Activated T-helper 2 cell treated with anti-CD3 and anti-CD28 coated beads, Interferon-gamma antibody, Interleukin-2, Interleukin-4, amounts not matched to agents 10 μg/mL and 5 μg/mL and 100 μg/mL, durations not matched to agents 14 hours and 24 hours and 36 hours (primary cell): ENCODE measurements around the gene SRGAP3. TPM values are rescaled to one million over a fixed set of nuclear protein-coding genes. Genes with fewer than 3 reads are reported as not detected.

ENCODE experiments used
- DNase-seq: peaks from one replicate; pipeline ENCODE4 v3.0.0; 2021; ENCODE audit warnings: low spot score
- H3K27ac Mint-ChIP-seq: one replicate; pipeline ENCODE4 v1.8.0; 2021; ENCODE audit warnings: mixed read lengths
- H3K27me3 Mint-ChIP-seq: one replicate; pipeline ENCODE4 v1.8.0; 2021; ENCODE audit warnings: low read depth, mixed read lengths
- H3K36me3 Mint-ChIP-seq: one replicate; pipeline ENCODE4 v1.8.0; 2021; ENCODE audit warnings: low read depth, mixed read lengths
- H3K4me1 Mint-ChIP-seq: one replicate; pipeline ENCODE4 v1.8.0; 2021; ENCODE audit warnings: low read depth, mixed read lengths
- H3K4me3 Mint-ChIP-seq: one replicate; pipeline ENCODE4 v1.8.0; 2021; ENCODE audit warnings: low read depth, mild to moderate bottlenecking, moderate library complexity, mixed read lengths
- H3K9me3 Mint-ChIP-seq: one replicate; pipeline ENCODE4 v1.8.0; 2021; ENCODE audit warnings: mixed read lengths
- intact Hi-C: fragments of 100-400 bp; cut with micrococcal nuclease; formaldehyde crosslinking; loops from one replicate; pipeline ENCODE4 v1.15.1; 2023
- total RNA-seq: library from RNA; stranded (reverse); gene quantifications from 2 replicates; pipeline ENCODE4 v1.2.3, GENCODE V29; 2022

The SRGAP3 gene
- total RNA-seq, 1 donor from 2014 or later, result 0.71 TPM

DNA sequence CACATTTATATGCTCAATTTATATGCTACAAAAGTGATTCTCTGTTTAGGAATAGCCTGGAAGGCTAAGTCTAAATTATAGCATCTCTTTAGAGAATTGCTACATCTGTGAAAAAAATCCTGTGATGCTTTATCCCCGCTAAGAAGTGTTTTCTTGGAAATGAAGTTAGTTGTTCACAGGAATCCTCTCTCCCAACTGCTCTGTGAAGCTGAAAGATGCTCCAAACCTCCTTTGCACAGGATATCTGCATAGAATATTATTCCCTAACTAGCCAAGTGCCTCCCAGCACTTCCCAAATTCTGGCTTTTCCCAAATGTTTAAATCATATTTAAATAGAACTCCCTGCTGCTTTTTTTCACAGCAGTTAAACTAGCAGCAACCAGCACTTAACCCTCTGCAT is 132.2 kb downstream of the SRGAP3 start:
- intact Hi-C loops, result no loop called here
- Mint-ChIP-seq H3K27me3 (peaks cover 21% of the 10 kb centered on the region), H3K27ac (no peak overlapping the region), H3K9me3 (no peaks in the 10 kb centered on the region), H3K36me3 (no peaks in the 10 kb centered on the region), H3K4me1 (peaks cover 3% of the 10 kb centered on the region), H3K4me3 (no peak overlapping the region)
- no peak for DNase-seq

DNA sequence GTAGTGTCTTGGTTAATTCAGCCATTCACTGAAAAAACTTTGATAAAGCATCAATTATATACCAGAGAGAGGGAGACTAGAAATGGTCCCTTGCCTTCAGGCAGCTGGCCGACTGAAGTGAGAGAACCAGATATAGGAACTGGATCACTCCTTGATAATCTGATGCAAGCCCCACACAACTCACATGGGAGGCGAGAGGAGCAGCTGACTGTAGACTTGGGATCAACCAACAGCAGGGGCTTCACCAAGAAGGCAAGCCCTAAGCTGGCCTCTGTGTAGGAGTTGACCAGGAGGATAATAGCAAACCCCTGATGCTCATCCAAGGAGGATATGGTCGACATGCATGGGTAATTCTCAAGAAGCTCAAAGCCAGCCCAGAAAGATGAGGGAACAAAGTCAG is 133.1 kb downstream of the SRGAP3 start:
- Mint-ChIP-seq H3K4me3 (no peak overlapping the region), H3K27me3 (peaks cover 21% of the 10 kb centered on the region), H3K4me1 (peaks cover 3% of the 10 kb centered on the region), H3K9me3 (no peaks in the 10 kb centered on the region), H3K27ac (no peak overlapping the region), H3K36me3 (no peaks in the 10 kb centered on the region)
- DNase-seq, result no peak
- intact Hi-C loops, result no loop called here

DNA sequence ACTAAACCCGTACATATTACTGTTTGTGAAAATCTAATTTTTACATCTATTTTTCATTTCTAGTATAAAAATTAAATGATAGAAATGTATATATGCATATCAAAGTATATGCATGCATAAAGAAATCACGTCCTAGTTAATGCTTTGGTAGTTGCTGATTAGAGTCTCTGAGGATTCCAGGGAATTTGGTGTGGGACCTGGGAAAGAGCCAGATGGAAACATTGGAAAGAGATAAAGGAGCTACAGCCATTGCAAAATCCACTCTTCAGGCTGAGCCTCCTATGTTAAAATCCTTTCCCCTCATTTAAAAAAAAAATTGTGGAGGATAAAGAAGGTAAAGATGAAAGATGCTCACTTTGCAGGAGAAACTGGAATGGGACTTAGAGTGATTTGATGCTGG is 134.1 kb downstream of the SRGAP3 start:
- Mint-ChIP-seq H3K27ac (no peak overlapping the region), H3K4me1 (peaks cover 3% of the 10 kb centered on the region), H3K4me3 (no peak overlapping the region), H3K27me3 (peaks cover 21% of the 10 kb centered on the region), H3K36me3 (no peaks in the 10 kb centered on the region), H3K9me3 (no peaks in the 10 kb centered on the region)
- no peak for DNase-seq
- intact Hi-C loops, result no loop called here

GRCh38 chr3:9113040-9113439 is 136.4 kb downstream of the SRGAP3 start:
- Mint-ChIP-seq H3K36me3 (no peaks in the 10 kb centered on the region), H3K27me3 (peaks cover 19% of the 10 kb centered on the region), H3K4me1 (no peaks in the 10 kb centered on the region), H3K9me3 (no peaks in the 10 kb centered on the region), H3K27ac (no peak overlapping the region), H3K4me3 (no peak overlapping the region)
- DNase-seq, result no peak
- intact Hi-C loops, result no loop called here

DNA sequence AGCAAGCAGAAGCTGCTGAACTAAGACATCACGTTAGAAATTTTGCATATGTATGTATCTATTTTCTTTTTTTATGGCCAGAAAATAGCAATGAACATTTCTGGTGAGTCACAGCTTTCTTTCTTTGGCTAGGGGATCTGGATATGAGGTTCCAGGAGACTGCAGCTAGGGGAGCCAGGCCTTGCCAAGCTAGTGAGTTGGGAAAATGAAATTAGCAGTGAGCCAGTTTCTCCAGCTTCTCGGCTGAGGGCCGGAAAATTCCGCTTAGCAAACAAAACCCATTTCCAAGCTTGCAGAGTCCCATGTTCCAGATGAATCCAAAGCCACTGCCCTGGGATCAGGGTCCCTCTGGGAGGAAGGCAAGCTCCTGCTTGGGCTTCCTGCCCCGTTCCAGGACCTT is 137.6 kb downstream of the SRGAP3 start:
- no peak for DNase-seq
- H3K36me3 Mint-ChIP-seq, result no peaks in the 10 kb centered on the region
- no peak overlapping the region for H3K4me3 Mint-ChIP-seq
- H3K27ac Mint-ChIP-seq, result no peak overlapping the region
- peaks cover 15% of the 10 kb centered on the region for H3K27me3 Mint-ChIP-seq
- intact Hi-C loops, result no loop called here
- no peaks in the 10 kb centered on the region for H3K4me1 Mint-ChIP-seq
- no peaks in the 10 kb centered on the region for H3K9me3 Mint-ChIP-seq

DNA sequence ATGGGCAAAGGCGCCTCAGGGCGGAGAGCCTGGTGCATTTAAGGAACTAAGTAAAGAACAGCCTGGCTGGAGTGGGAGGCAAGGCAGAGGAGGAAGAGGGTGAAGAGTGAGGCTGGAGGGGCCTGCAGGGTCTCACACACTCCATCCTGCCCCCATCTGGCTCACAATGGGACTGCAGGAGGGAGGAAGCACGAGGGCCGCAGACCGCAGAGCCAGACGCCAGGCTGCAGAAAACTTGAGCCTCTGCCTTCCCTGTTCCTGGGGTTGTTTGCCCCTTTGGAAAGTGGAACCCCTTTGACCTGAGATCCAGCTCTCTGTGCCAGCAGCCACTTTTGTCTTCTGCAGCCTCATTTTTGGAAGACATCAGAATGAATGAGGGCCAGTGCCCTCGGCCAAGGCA is 138.0 kb downstream of the SRGAP3 start:
- Mint-ChIP-seq H3K4me3 (no peak overlapping the region), H3K9me3 (no peaks in the 10 kb centered on the region), H3K4me1 (no peaks in the 10 kb centered on the region), H3K27ac (no peak overlapping the region), H3K36me3 (no peaks in the 10 kb centered on the region), H3K27me3 (peaks cover 11% of the 10 kb centered on the region)
- intact Hi-C loops, result no loop called here
- DNase-seq, result no peak

DNA sequence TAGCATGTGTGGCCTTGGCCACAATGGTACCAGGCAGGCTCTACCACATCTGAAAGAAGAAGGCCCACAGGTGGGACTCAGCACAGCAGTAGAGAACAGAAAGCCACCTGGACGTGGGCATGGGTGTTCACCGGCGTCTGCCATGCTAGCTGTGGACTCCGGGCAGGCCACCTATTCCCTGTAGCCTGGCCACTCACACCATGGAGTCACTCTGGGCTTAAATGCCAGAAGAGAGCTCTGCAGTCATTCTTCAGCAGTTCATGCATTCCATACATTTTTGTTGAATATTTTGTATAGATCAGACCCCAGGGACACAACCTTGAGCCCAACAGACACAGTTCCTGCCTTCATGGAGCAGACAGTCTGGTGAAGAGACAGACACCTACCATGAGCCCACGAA is 138.6 kb downstream of the SRGAP3 start:
- Mint-ChIP-seq H3K9me3 (no peaks in the 10 kb centered on the region), H3K27ac (no peak overlapping the region), H3K4me1 (no peaks in the 10 kb centered on the region), H3K36me3 (no peaks in the 10 kb centered on the region), H3K27me3 (peaks cover 4% of the 10 kb centered on the region), H3K4me3 (no peak overlapping the region)
- intact Hi-C loops, result no loop called here
- DNase-seq, result no peak

DNA sequence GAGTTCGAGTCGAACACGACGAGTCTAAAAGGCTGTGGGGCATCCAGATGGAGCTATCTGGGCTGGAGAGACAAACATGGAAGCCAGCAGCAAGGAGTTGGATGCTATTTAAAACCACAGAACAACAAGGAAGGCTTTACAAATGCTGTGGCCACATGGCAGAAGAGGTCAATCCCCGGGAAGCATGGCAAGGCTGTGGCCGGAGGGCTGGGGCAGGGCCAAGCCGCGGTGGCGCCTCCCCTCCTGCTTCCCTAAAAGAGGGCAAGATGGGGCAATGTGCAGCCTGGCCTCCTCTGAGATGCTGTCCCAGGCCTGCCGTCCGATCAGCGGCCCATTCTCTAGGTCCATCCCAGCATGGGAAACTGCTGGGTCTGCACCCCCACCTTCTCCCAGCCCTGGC is 139.1 kb downstream of the SRGAP3 start:
- Mint-ChIP-seq H3K27ac (no peak overlapping the region), H3K4me3 (no peak overlapping the region), H3K36me3 (no peaks in the 10 kb centered on the region), H3K4me1 (no peaks in the 10 kb centered on the region), H3K9me3 (no peaks in the 10 kb centered on the region), H3K27me3 (peaks cover under 1% of the 10 kb centered on the region)
- DNase-seq, result no peak
- intact Hi-C loops, result no loop called here

- no peak for DNase-seq
- Mint-ChIP-seq H3K27me3 (no peaks in the 10 kb centered on the region), H3K4me1 (no peaks in the 10 kb centered on the region), H3K9me3 (no peaks in the 10 kb centered on the region), H3K27ac (no peak overlapping the region), H3K4me3 (no peak overlapping the region), H3K36me3 (no peaks in the 10 kb centered on the region)
- intact Hi-C loops, result no loop called here
These were observed 139.9 kb downstream of the SRGAP3 start for GRCh38 chr3:9109568-9109914.

DNA sequence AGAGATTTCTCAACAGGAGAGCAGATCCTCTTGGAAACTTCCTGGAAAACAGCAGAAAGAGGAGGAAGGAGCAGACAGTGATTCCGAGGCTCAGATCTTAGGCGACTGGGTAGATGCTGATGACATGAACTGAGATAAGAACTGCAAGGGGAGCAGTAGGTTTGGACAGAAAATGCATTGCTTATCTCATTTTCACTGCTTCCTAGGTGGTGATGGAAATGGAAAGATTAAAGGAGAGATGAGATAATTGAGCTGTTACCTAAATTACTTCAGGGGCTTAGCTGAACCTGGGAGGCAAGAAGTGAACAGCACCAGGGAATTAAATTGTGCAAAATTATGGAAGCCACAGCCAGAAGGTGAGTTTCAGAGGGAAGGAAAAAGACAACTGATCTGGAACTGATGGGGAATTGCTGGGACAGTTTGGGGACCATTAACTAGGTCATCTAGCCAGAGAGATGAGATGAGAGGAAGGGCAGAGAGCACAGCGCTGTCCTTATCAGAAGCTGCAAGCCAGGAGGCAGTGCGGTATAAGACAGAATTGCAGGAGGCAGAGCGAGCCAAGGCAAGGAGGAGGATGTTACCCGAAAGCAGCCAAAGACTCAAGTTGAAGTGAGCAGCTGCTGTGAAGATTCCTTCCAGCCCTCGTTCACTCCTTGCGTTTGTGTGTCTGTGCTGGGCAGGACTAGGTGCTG is 140.4 kb downstream of the SRGAP3 start:
- Mint-ChIP-seq H3K9me3 (no peaks in the 10 kb centered on the region), H3K4me1 (no peaks in the 10 kb centered on the region), H3K4me3 (no peak overlapping the region), H3K36me3 (no peaks in the 10 kb centered on the region), H3K27ac (no peak overlapping the region), H3K27me3 (no peaks in the 10 kb centered on the region)
- intact Hi-C loops, result no loop called here
- DNase-seq, result no peak

GRCh38 chr3:9107738-9108137 is 141.7 kb downstream of the SRGAP3 start:
- Mint-ChIP-seq H3K36me3 (no peaks in the 10 kb centered on the region), H3K9me3 (no peaks in the 10 kb centered on the region), H3K27ac (no peak overlapping the region), H3K4me1 (no peaks in the 10 kb centered on the region), H3K27me3 (no peaks in the 10 kb centered on the region), H3K4me3 (no peak overlapping the region)
- intact Hi-C loops, result no loop called here
- no peak for DNase-seq

- intact Hi-C loops, result no loop called here
- no peak for DNase-seq
- H3K27me3 Mint-ChIP-seq, result no peaks in the 10 kb centered on the region
- no peaks in the 10 kb centered on the region for H3K36me3 Mint-ChIP-seq
- H3K4me1 Mint-ChIP-seq, result no peaks in the 10 kb centered on the region
- H3K9me3 Mint-ChIP-seq, result no peaks in the 10 kb centered on the region
- H3K4me3 Mint-ChIP-seq, result no peak overlapping the region
- H3K27ac Mint-ChIP-seq, result no peak overlapping the region
These were observed 144.0 kb downstream of the SRGAP3 start for GRCh38 chr3:9105421-9105820.

GRCh38 chr3:9104121-9104520 is 145.3 kb downstream of the SRGAP3 start:
- no peak for DNase-seq
- H3K27me3 Mint-ChIP-seq, result no peaks in the 10 kb centered on the region
- no peaks in the 10 kb centered on the region for H3K4me1 Mint-ChIP-seq
- no peaks in the 10 kb centered on the region for H3K9me3 Mint-ChIP-seq
- intact Hi-C loops, result no loop called here
- H3K36me3 Mint-ChIP-seq, result no peaks in the 10 kb centered on the region
- no peak overlapping the region for H3K27ac Mint-ChIP-seq
- H3K4me3 Mint-ChIP-seq, result no peak overlapping the region
